Activated naive CD8-positive, alpha-beta T cell treated with anti-CD3 and anti-CD28 coated beads, Interleukin-2, amount 10 ng/mL, durations not matched to agents 7 days and 5 days (primary cell): ENCODE measurements around the gene CDH4. TPM values are rescaled to one million over a fixed set of nuclear protein-coding genes. Genes with fewer than 3 reads are reported as not detected.

ENCODE experiments used
- ATAC-seq: fragments of 150-1000 bp; cut with Tn5 transposase; one replicate; pipeline ENCODE4 v1.10.0; 2021; ENCODE audit warnings: low read depth, moderate library complexity
- POLR2A ChIA-PET: fragments of 350-600 bp; sonication (Branson Sonifier 250); formaldehyde crosslinking; loops from one replicate; lab custom pipeline; 2021; ENCODE audit warnings: antibody characterized with exemption; lab: Charles Lee
- DNase-seq: peaks from one replicate; pipeline ENCODE4 v3.0.0; 2021
- H3K27ac Mint-ChIP-seq: one replicate; pipeline ENCODE4 v1.8.0; 2022; ENCODE audit warnings: mild to moderate bottlenecking, mixed read lengths
- H3K27me3 Mint-ChIP-seq: one replicate; pipeline ENCODE4 v1.8.0; 2022; ENCODE audit warnings: mild to moderate bottlenecking, moderate library complexity, mixed read lengths
- H3K36me3 Mint-ChIP-seq: one replicate; pipeline ENCODE4 v1.8.0; 2021; ENCODE audit warnings: mild to moderate bottlenecking, mixed read lengths
- H3K4me1 Mint-ChIP-seq: one replicate; pipeline ENCODE4 v1.8.0; 2021; ENCODE audit warnings: mixed read lengths
- H3K4me3 Mint-ChIP-seq: one replicate; pipeline ENCODE4 v1.8.0; 2022; ENCODE audit warnings: mild to moderate bottlenecking, moderate library complexity, mixed read lengths
- H3K9me3 Mint-ChIP-seq: one replicate; pipeline ENCODE4 v1.8.0; 2021; ENCODE audit warnings: mixed read lengths
- total RNA-seq, 2 experiments: library from RNA; stranded (reverse); gene quantifications; one replicate each; pipeline ENCODE4 v1.2.3, GENCODE V29; 2021

The CDH4 gene
- total RNA-seq, 2 experiments from 2014 or later: 0.14 to 0.20 TPM

DNA sequence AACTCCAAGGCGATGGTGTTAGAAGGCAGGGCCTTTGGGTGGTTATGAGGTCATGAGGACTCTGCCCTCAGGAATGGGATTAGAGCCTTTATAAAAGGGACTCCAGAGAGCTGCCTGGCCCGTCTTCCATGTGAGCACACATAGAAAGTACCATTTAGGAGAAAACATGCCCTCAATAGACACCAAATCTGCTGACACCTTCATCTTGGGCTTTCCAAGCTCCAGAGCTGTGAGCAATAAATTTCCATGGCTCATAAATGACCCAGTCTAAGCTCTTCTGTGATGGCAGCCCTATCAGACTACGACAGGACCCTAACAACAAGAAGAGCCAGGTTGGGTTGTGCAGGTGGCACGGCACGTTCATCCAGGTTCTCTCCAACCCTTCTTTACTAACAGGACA lies 189.5 kb downstream of the CDH4 start:
- H3K27ac Mint-ChIP-seq: no peak overlapping the region
- H3K27me3 Mint-ChIP-seq: no peaks in the 10 kb centered on the region
- no peaks in the 10 kb centered on the region for H3K36me3 Mint-ChIP-seq
- H3K4me3 Mint-ChIP-seq: no peak overlapping the region
- no peaks in the 10 kb centered on the region for H3K4me1 Mint-ChIP-seq
- POLR2A ChIA-PET: no interaction called here
- ATAC-seq: no peak
- DNase-seq: no peak
- H3K9me3 Mint-ChIP-seq: no peaks in the 10 kb centered on the region

DNA sequence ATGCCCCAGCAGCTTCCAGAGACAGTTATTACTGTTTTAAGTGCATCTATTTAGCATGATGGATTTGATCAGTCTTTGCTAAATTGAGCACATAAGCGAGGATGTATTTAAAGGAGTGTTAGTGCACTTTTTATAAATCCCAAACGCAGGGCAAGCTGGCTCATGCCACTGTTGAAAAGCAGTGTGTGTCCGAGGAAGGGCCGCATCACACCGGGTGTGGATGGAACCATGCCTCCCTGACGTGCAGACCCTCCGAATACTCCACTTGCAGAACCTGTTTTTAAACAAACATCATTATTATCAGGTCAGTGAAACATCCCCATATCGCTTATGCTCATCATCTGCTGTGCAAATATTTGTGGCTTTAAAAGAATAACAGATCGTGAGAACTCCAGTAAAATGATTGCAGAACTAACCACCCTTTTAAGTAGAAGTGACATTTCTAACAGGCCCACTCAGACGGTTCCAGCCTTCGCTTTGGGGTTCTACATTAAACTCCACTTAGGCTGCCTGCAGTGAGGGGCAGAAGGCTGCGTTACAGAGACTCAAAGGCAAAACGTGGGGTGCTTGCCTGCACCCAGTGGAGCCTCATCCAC lies 190.1 kb downstream of the CDH4 start:
- ATAC-seq (no peak), DNase-seq (no peak)
- POLR2A ChIA-PET: no interaction called here
- Mint-ChIP-seq H3K9me3 (no peaks in the 10 kb centered on the region), H3K27ac (no peak overlapping the region), H3K4me3 (no peak overlapping the region), H3K27me3 (no peaks in the 10 kb centered on the region), H3K4me1 (no peaks in the 10 kb centered on the region), H3K36me3 (no peaks in the 10 kb centered on the region)

GRCh38 chr20:61442718-61443117 lies 190.7 kb downstream of the CDH4 start:
- POLR2A ChIA-PET: no interaction called here
- no peak overlapping the region for H3K4me3 Mint-ChIP-seq
- no peak for DNase-seq
- H3K36me3 Mint-ChIP-seq: no peaks in the 10 kb centered on the region
- no peaks in the 10 kb centered on the region for H3K4me1 Mint-ChIP-seq
- no peak for ATAC-seq
- no peaks in the 10 kb centered on the region for H3K9me3 Mint-ChIP-seq
- no peak overlapping the region for H3K27ac Mint-ChIP-seq
- no peaks in the 10 kb centered on the region for H3K27me3 Mint-ChIP-seq

DNA sequence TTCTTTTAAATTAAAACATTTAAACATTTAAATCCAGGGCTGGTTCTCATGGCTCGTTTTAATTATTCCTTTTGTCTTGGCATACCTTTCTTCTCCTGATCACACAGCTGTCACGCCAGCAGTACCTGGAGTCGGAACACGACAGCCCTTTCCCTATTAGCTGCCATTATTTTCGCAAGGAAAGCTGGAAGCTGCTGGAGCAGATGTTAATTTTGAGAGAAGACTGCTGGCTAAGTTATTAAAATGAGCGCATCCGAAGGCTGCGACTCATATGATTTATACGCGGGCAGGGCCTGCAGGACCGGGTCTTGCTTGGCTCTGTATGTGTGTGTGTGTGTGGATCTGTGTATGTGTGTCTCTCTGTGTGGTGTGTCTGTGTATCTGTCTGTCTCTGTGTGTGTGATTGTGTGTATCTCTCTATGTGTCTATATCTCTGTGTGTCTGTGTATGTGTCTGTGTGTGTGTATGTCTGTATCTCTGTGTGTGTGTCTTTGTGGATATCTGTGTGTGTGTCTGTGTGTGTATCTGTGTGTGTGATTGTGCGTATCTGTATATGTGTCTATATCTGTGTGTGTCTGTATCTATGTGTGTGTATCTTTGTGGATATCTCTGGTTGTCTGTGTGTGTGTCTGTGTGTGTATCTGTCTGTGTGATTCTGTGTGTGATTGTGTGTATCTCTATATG lies 191.5 kb downstream of the CDH4 start:
- no peaks in the 10 kb centered on the region for H3K36me3 Mint-ChIP-seq

GRCh38 chr20:61444637-61445036 lies 192.6 kb downstream of the CDH4 start:
- no peak for DNase-seq
- H3K27me3 Mint-ChIP-seq: no peaks in the 10 kb centered on the region
- POLR2A ChIA-PET: no interaction called here
- H3K9me3 Mint-ChIP-seq: no peaks in the 10 kb centered on the region
- no peak overlapping the region for H3K4me3 Mint-ChIP-seq
- no peaks in the 10 kb centered on the region for H3K4me1 Mint-ChIP-seq
- H3K36me3 Mint-ChIP-seq: no peaks in the 10 kb centered on the region
- no peak for ATAC-seq
- no peak overlapping the region for H3K27ac Mint-ChIP-seq

More for the DNA sequence above, 191.5 kb downstream of the CDH4 start:
- Mint-ChIP-seq H3K4me1 (no peaks in the 10 kb centered on the region), H3K9me3 (no peaks in the 10 kb centered on the region), H3K4me3 (no peak overlapping the region), H3K27ac (no peak overlapping the region), H3K27me3 (no peaks in the 10 kb centered on the region)
- no peak for ATAC-seq
- POLR2A ChIA-PET: no interaction called here
- no peak for DNase-seq

GRCh38 chr20:61445138-61445537 lies 193.1 kb downstream of the CDH4 start:
- DNase-seq: no peak
- Mint-ChIP-seq H3K27ac (no peak overlapping the region), H3K4me3 (no peak overlapping the region), H3K36me3 (no peaks in the 10 kb centered on the region), H3K27me3 (no peaks in the 10 kb centered on the region), H3K4me1 (no peaks in the 10 kb centered on the region), H3K9me3 (no peaks in the 10 kb centered on the region)
- ATAC-seq: no peak
- POLR2A ChIA-PET: no interaction called here

DNA sequence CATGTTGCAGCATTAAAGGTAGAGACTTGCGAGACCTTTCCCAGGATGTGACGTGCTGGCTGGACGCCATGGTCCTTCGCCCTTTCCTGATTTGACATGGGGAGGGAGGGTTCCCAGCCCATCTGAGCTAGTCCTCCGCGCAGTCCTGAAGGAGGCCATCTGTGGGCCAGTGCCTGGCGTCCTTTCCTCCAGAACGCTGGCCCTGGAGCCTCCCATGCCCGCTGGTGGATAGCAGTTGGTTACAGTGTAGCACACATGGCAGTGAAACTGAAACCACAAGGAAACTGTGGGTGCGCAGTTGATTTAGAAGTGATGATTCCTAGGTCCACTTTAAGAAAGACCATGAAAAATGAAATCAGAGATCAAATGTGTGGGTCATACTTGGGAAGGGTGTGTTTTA lies 193.7 kb downstream of the CDH4 start:
- Mint-ChIP-seq H3K4me3 (no peak overlapping the region), H3K27me3 (no peaks in the 10 kb centered on the region), H3K36me3 (no peaks in the 10 kb centered on the region), H3K27ac (no peak overlapping the region), H3K9me3 (no peaks in the 10 kb centered on the region), H3K4me1 (no peaks in the 10 kb centered on the region)
- POLR2A ChIA-PET: no interaction called here
- no peak for ATAC-seq
- no peak for DNase-seq

DNA sequence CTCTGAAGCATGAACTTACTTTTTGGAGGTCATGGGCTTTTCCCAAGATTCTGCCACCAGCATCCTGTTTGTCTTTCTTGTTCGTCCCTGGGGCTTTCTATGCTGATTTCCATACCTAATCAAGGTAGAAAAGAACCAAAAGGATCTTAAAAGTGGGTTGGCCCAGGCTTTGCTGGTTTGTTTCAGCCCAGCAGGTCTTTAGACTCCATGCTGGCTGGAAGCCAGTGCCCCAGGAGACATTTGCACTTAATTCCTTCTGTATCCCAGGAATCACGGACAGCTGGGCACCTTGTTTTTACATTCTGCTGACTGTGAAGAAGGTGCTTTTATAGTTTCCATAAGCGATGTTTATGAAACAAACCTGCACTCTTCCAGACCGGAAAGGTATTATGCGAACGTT lies 195.9 kb downstream of the CDH4 start:
- H3K4me1 Mint-ChIP-seq: no peaks in the 10 kb centered on the region
- no peaks in the 10 kb centered on the region for H3K9me3 Mint-ChIP-seq
- no peak overlapping the region for H3K4me3 Mint-ChIP-seq
- DNase-seq: no peak
- POLR2A ChIA-PET: interaction anchor here (0.6 kb wide), 1 partner anchor 31 kb away, joined by 3 read pairs; no protein-coding TSS in a partner anchor
- no peaks in the 10 kb centered on the region for H3K27me3 Mint-ChIP-seq
- no peak for ATAC-seq
- no peaks in the 10 kb centered on the region for H3K36me3 Mint-ChIP-seq
- H3K27ac Mint-ChIP-seq: no peak overlapping the region

DNA sequence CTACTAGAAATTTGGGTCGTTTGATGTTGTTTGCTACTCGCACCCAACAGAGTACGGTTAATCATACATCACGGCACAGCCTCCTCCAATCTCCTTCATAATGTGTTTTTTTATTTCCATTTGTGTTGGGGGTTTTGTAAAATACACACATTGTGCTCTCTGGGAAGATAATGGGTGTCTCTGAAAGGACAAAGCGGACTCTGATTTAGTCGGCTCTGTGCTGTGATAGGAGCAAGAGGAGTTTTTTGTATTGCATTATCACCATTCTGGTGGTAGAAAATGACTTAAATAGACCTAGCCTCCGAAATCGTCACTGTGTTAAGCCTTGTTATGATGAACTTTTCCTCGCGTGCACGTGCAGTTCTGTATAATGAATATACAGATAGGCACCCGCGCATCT lies 196.3 kb downstream of the CDH4 start:
- no peak for ATAC-seq
- DNase-seq: no peak
- no peaks in the 10 kb centered on the region for H3K36me3 Mint-ChIP-seq
- H3K27me3 Mint-ChIP-seq: no peaks in the 10 kb centered on the region
- no peak overlapping the region for H3K4me3 Mint-ChIP-seq
- H3K9me3 Mint-ChIP-seq: no peaks in the 10 kb centered on the region
- POLR2A ChIA-PET: no interaction called here
- H3K4me1 Mint-ChIP-seq: no peaks in the 10 kb centered on the region
- H3K27ac Mint-ChIP-seq: no peak overlapping the region

- DNase-seq (no peak), ATAC-seq (no peak)
- no peaks in the 10 kb centered on the region for H3K4me1 Mint-ChIP-seq
- no peaks in the 10 kb centered on the region for H3K9me3 Mint-ChIP-seq
- no peak overlapping the region for H3K4me3 Mint-ChIP-seq
- no peak overlapping the region for H3K27ac Mint-ChIP-seq
- POLR2A ChIA-PET: no interaction called here
- no peaks in the 10 kb centered on the region for H3K36me3 Mint-ChIP-seq
- H3K27me3 Mint-ChIP-seq: no peaks in the 10 kb centered on the region
Observed at GRCh38 chr20:61449057-61449609, 197.1 kb downstream of the CDH4 start.

DNA sequence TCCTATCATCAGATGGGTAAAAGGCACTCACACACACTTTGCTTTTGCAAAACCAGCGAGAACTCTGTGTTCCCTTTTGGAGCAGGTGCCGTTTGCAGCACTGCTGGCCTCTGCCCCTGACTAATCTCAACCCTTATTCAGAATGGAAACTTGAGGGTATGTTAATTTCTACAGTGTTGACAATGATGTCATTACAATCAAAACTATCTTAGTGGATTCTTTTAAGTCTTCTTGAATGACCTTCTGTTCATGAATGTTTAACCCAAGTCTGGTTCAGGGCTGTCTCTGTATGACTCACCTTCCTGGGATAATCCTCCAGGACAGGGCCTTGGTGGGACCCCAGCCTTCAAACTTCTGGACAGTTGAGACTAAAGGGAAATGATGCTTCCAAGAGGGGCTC lies 197.9 kb downstream of the CDH4 start:
- DNase-seq (no peak), ATAC-seq (no peak)
- Mint-ChIP-seq H3K4me3 (no peak overlapping the region), H3K9me3 (no peaks in the 10 kb centered on the region), H3K4me1 (no peaks in the 10 kb centered on the region), H3K27me3 (no peaks in the 10 kb centered on the region), H3K27ac (no peak overlapping the region), H3K36me3 (no peaks in the 10 kb centered on the region)
- POLR2A ChIA-PET: no interaction called here

DNA sequence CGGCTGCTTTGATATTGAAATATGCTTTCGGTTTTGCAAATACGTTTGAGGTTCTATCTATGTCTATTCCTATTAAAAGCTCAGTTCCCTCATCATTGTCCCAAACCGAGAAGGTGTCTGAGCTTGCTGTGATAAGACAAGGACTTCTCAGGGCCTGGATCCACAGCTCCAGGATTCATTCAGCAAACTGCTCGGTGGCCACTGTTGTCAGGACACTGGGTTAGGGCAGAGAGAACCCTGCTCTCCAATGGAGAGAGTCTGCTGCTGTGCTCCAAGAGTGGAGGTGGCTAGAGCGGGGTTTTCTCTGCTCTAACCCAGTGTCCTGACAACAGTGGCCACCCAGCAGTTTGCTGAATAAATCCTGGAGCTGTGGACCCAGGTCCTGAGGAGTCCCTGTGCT lies 198.5 kb downstream of the CDH4 start:
- H3K27me3 Mint-ChIP-seq: no peaks in the 10 kb centered on the region
- no peak overlapping the region for H3K4me3 Mint-ChIP-seq
- H3K27ac Mint-ChIP-seq: no peak overlapping the region
- POLR2A ChIA-PET: no interaction called here
- H3K36me3 Mint-ChIP-seq: no peaks in the 10 kb centered on the region
- no peaks in the 10 kb centered on the region for H3K9me3 Mint-ChIP-seq
- no peak for ATAC-seq
- no peaks in the 10 kb centered on the region for H3K4me1 Mint-ChIP-seq
- no peak for DNase-seq

DNA sequence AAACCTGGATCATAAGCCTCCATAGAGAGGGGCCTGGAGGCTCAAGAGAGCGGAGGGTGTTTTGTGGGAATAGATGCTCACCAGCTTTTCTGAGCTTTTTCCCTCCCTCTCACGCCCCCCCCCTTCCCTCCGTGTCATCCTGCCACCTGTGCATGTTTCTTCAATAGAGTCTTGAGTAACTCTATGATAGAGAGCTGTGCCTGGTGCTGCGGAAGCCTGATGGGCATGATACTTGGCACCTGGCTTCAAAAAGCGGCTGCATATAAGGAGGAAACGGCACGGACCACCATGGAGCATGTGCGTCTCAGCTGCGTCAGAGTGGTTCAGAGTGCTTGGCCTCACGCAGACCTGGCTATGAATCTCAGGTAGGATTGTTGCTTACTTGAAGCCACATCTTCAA lies 198.9 kb downstream of the CDH4 start:
- POLR2A ChIA-PET: no interaction called here
- no peaks in the 10 kb centered on the region for H3K27me3 Mint-ChIP-seq

GRCh38 chr20:61451953-61452352 lies 199.9 kb downstream of the CDH4 start:
- Mint-ChIP-seq H3K36me3 (no peaks in the 10 kb centered on the region), H3K9me3 (peaks cover 5% of the 10 kb centered on the region), H3K27me3 (no peaks in the 10 kb centered on the region), H3K27ac (no peak overlapping the region), H3K4me1 (no peaks in the 10 kb centered on the region), H3K4me3 (no peak overlapping the region)
- no peak for ATAC-seq
- POLR2A ChIA-PET: no interaction called here
- DNase-seq: no peak

More for the DNA sequence above, 198.9 kb downstream of the CDH4 start:
- ATAC-seq (no peak), DNase-seq (no peak)
- Mint-ChIP-seq H3K36me3 (no peaks in the 10 kb centered on the region), H3K27ac (no peak overlapping the region), H3K4me3 (no peak overlapping the region), H3K4me1 (no peaks in the 10 kb centered on the region), H3K9me3 (peaks cover 5% of the 10 kb centered on the region)
